CD4-positive, alpha-beta T cell treated with Interleukin-6 for 4 hours (primary cell): ENCODE data around the gene PDLIM5.
"Not testable (repeated sequence)": the region's sequence is repeated elsewhere in the genome, so short reads cannot be mapped to it uniquely, and the experiment has no call there.

Experiments
- DNase-seq: peaks from one replicate; pipeline ENCODE4 v3.0.0-alpha.2; 2020; ENCODE audit warnings: mixed read lengths

Gene PDLIM5

DNA sequence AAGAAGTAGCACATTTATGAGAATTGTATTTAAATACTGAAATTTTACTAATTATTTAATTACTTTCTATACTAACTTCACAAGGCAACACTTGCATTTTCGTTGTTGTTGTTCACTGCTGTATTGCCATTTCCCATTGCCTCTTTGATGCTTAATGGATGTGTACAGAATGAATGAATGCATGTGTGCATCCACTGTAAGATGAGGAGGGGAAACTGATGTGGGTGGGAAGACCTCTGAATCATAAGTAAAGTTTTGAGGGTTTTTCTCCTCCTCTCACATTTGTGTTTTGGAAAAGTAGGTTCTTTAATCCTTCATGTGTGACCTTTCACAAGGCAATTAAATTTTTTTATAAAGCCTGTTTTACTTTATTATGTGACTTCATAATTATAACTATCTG lies 46.8 kb downstream of the PDLIM5 start:
- no peak for DNase-seq

DNA sequence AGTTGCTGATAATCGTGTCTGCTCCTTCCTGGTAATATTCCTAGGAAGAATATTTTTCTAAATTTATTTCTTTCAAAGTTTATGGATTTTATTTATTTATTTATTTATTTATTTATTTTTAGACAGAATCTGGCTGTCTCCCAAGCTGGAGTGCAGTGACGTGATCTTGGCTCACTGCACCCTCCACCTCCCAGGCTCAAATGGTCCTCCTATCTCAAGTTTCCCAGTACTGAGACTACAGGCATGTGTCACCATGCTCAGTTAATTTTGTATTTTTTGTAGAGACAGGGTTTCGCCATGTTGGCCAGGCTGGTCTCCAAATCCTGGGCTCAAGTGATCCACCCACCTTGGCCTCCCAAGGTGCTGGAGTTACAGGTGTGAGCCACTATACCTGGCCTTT lies 48.9 kb downstream of the PDLIM5 start:
- DNase-seq = no peak

DNA sequence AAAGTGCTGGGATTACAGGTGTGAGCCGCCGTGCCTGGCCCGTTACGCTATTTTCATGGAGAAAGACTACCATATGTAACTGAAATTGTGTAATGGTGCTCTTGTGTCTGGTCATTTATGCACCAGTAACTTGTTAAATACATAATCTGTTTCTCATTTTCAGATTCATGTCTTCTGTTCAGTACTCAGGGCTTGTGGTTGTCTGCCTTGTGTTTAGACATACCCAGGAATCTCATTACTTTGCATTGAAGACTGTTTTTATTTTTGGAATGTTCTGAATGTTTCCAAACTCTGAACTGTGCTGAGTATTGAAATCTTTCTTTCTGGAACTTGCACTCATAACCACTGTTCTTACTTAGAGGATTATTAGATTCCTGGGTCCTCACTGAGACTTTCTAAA lies 52.8 kb downstream of the PDLIM5 start:
- no peak for DNase-seq

DNA sequence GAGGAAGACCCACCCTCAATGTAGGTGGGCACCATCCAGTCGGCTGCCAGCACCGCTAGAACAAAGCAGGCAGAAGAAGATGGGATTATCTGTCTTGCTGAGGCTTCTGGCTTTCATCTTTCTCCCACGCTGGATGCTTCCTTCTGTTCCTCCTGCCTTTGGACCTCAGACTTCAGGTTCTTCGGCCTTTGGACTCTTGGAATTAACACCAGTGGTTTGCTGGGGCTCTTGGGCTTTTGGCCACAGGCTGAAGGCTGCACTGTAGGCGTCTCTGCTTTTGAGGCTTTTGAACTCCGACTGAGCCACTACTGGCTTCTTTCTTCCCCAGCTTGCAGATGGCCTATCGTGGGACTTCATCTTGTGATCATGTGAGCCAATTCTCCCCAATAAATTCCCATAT lies 55.1 kb downstream of the PDLIM5 start:
- no peak for DNase-seq

DNA sequence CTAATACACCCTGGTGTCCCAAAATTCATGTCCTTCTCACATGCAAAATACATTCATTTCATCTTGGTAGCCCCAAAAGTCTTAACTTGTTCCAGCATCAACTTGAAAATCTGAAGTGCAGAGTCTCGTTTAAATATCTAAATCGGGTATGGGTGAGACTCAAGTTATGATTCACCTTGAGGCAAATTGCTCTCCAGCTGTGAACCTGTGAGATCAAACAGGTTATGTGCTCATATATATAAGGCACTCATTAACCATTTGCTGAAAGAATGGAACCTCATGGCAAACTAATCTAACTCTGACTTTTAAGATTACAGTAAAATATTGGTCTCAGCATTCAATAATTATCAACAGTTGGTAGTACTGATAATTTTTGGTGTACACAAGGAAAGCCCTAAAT lies 55.5 kb downstream of the PDLIM5 start:
- DNase-seq = no peak

DNA sequence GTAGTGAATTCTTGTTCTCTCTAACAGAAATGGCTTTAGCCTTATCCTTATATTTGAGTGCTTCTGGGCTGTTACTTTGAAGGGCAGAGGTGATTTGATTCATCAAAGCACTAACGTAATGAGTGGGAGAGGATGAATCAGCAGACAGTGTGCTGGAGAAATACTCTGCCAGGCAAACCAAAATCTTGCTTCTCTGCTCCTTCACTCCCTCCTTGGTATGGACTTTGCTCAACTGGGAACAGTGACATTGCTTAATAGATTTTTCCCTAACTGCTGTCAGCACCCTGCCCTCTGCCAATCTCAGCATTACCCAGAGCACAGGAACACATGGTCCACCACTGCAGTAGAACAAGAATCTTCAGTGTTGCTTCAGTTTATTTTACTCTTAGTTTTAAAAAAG lies 56.0 kb downstream of the PDLIM5 start:
- no peak for DNase-seq

DNA sequence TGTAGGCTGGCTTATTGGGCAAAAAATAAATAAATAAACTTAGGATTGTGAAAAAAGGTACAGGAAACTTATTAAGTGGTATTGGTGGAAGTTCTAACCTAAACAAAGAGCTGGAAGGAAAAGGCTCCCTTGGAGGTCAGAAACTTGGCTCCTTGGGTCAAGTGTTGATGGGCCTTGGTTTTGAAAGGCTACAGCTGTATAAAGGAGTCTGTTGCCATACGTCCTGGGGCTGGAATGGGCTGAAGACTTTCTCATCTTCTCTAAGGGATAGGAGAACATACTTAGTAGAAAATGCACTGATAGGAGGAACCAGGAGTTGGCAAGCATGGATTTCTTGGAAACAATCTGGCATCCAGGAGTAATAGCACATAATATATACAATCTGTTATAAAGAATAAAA lies 56.6 kb downstream of the PDLIM5 start:
- DNase-seq = no peak

DNA sequence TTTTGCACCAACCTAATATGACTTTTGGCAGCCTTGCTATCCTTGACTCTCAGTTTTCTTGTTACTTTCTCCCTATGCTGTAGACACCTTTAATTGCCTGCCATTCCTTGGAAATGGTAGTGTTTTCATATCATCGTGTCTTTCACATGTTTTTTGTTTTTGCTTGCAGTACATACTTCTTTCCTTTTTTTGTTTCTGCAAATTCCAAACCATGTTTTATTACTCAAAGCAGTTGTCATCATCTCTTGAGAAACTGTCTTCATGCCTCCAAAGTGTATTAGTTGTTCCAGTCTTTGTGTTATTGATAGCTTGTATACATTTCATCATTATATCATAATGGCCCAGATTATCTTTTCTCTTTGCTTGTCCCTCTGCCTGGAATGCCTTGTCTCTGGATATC lies 57.1 kb downstream of the PDLIM5 start:
- no peak for DNase-seq

DNA sequence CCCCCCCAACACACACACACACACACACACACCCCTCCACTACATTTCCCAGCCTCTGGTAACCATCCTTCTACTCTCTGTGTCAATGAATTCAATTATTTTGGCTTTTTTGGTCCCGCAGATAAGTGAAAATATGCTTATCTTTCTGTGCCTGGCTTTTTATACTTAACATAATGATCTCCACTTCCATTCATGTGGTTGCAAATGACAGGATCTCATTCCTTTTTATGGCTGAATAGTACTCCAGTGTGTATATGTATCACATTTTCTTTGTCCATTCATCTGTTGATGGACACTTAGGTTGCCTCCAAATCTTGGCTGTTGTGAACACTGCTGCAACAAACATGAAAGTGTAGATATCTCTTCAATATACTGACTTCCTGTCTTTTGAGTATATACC lies 59.8 kb downstream of the PDLIM5 start:
- DNase-seq = no peak

DNA sequence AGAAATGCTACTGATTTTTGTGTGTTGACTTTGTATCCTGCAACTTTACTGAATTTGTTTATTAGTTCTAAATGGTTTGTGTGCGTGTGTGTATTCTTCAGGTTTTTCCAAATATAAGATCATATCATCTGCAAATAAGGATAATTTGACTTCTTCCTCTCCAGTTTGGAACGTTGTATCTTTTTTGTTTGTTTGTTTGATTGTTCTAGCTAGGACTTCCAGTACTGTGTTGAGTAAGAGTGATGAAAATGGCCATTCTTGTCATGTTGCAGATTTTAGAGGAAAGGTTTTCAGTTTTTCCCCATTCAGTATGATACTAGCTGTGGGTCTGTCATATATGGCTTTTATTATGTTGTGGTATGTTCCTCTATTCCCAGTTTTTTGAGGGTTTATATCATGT lies 61.8 kb downstream of the PDLIM5 start:
- not testable (repeated sequence) for DNase-seq

DNA sequence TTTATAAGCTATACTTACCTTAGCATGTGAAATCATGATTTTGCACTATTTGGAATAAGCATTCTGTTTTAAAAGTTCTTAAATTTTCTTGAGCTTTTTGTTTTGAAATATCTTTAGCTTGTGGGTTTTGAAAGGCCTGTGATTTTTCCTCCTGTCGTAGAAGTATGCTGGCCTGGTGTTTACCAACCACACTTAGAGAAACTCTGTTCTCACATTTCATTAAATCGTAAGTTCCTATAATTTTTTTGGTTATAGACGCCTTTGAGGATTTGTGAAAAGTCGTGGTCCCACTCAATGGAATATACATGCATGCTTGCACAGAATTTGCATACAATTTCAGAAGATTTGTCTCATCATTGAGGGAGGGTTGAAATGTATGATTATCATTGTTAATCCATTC lies 63.6 kb downstream of the PDLIM5 start:
- DNase-seq = no peak

DNA sequence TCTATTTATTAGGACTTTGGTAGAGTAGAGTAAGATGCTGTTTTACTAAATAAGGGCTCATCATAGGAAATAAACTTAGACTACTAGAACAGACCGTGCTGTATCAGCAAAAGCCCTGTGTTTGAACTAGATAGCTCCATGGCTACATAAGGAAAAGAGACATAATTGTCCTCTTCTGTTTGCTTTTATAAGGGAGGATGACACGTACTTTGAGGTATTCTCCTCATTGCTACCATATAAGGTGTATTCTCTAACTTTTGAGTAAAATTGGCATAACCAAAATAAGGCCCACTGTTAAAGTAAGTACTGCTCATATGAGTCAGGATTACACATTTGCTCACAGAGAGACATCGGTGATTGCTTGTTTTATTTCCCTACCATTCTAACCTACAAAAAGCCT lies 64.3 kb downstream of the PDLIM5 start:
- no peak for DNase-seq

DNA sequence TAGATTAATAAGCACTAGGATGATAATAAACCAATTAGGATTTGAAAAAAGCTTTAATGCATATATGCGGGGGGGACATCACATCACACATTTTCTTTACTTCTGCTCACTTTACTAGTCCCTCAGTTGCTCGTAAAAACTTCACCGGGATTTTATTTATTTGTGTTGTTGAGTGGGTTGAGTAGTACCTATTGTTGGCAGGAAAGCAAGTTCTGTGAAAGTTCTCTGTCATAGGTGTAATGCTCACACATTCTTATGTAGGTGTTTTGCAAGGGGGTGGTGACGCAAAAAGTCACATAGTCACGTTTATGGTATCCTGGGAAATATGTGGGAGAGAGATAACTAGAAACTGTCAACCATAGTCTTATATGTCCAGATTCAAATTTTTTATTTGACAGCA lies 65.3 kb downstream of the PDLIM5 start:
- no peak for DNase-seq

DNA sequence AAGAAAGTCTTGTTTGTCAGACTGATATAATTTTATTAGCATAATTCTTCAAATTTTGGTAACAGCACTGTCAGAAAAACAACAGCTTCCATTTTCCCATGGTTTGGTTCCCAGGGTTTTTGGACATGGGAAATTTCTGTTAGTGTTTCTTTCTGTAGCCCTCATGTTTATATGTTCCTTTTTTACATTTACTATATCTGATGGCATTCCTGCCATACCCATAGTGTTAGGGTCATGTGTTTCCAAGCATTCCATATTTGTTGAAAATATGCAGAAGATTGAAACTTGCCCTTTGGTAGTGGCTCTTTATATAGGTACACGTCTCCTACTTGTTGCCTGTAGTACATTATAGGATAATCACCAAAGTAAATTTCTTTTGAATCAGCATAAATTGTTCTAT lies 65.8 kb downstream of the PDLIM5 start:
- no peak for DNase-seq

DNA sequence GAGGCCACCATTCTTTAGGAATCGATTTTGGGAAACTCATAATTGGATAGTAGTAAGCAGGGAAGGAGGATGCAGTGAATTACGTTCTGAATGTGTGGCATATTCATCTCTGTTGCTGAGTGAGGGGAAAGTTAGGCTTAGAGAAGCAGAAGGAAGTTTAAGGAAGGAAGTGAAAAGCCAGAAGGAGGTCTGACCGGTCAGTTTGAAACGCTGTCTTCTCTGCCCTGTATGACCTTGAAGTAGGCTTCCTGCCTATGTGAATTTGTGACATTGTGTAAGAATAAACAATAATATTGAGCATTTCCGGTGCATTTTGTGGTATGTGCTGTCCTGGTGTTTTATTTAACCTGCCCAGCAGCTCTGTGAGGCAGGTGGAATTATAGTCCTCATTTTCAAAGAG lies 67.3 kb downstream of the PDLIM5 start:
- no peak for DNase-seq

DNA sequence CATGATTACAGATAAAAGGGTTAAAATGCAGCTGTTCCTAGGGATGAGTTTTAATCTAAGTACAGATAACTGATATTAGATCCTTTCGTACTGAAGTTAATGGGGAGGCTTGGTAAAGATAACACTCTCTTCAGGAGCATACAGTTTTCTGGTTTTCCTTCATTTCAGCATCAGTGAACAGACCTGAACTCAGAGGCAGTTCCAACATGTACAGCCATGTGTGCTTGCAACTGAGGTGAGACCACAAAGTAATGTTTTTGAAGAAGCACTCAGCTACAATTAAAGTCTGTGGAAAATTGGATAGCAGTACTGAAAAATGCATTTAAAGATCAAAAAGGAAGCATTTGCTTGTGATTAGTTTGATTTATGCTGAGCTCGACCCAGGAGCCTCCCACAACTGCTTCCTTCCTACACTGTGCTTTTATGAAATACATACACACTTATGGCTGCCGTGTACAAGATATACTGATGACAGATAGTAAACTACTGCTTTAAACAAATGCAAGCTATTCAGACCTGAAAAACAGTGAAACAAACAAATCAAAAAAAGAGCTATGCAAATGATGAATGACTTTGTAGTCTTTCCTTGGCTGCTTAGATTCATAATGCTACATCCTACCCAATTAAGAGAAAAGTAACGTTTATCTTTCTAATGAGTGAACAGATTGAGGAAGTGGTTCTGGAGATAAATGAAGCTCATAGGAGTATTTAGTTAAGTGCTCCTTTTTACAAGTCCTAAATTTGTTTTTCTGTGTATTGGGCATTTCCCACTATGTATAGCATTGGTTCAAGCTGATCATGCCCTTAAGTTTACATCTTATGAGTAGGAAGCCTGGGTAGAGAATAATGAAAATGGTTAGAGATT lies 68.4 kb downstream of the PDLIM5 start:
- DNase-seq = no peak

DNA sequence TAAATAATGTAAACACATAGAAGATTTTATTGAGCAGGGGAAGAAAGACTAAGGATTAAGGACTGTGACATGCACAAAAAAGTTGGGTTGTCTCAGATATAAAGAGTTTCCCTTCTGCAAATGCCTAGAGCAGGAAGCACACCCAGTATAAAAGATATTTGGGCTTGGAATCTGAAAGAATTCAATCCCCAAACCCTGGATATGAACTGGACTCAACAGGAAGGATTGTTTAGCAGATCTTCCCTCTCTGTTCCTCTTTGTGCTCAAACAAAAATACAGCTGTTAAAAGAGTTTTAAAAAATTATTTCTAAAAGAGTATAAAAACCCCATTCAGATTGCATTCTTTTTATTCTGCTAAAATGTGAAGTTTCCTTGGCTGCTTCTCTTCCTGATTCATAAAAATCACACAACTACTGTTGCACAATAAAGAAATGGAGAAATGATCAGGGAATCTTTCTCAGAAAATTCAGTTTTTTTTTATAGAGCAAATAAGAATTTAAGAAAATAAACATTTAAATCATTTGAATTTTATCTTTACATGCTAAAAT lies 71.4 kb downstream of the PDLIM5 start:
- no peak for DNase-seq

DNA sequence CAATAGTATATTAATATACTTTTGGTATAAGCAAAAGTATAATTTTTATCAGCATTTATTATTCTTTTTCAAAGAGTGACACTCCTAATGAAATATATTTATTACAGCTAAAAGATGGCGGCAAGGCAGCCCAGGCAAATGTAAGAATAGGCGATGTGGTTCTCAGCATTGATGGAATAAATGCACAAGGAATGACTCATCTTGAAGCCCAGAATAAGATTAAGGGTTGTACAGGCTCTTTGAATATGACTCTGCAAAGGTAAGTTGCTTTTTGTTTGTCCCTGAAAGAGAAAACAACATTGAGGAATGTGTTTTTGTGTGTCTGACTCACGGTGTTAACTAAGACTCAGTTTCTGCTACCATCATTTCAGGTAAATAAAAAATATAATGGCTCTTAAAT lies 71.9 kb downstream of the PDLIM5 start:
- DNase-seq = no peak

DNA sequence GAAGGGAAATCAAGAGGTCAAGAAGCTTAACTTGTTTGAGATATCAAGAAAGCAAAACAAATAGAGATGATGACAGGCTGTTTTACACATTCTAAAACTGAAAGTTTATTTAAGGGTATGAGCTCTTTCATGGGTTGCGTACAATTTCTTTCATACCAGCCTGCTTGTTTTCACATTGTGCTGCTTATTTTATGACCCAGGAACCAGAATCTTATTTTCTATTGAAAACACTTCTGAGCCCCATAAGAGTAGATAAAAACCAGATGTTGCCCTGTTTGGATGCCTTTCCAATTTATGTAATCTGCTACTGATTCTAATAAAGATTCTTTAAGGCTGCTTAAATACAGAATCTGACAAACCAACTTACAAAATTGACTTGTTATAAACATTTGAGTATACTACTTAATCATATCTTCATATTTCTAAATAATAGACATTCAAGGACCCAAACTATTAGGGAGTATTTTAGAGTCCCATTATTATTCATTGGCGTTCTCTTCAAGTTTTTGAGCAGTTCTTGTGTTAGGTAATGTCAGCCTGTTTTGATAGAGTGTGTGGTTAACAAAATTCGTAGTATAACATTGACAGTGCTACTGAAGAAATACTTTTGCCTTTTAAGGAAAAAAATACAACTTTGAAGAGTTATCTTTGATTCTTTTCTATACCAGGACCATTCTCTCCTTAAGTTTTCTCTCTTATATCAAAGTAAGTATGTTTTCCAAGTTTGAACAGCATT lies 74.4 kb downstream of the PDLIM5 start:
- no peak for DNase-seq

DNA sequence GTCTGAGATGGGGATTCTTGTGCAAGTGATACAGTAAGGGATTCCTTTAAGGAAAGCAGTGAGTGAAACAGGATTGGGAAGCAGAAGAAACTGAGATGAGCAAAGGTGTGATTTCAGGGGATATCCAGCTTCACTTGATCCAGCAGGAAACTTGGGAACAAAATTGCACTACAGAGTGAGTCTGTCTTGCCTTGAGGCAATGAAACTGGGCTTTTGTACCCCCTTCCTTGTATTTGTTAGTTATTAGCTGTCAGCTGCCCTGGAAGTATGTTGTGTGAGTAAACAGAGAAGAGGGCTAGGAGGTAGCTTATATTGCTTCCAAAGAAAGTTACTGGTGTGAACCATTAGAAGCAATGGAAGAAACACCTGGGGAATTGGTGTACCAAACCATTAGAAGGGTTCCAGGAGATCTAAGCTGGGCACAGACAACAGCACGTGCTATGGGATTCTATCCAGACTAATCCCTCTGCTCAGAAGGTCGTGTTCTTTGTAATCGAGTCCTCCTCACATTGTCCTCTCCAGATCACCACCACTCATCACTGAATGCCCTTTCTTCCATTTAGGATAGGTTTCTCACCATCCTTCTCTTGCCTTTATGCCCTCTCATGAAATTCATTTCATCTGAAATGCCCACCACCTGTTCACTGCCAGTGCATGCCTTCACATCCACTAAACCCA lies 76.0 kb downstream of the PDLIM5 start:
- no peak for DNase-seq

DNA sequence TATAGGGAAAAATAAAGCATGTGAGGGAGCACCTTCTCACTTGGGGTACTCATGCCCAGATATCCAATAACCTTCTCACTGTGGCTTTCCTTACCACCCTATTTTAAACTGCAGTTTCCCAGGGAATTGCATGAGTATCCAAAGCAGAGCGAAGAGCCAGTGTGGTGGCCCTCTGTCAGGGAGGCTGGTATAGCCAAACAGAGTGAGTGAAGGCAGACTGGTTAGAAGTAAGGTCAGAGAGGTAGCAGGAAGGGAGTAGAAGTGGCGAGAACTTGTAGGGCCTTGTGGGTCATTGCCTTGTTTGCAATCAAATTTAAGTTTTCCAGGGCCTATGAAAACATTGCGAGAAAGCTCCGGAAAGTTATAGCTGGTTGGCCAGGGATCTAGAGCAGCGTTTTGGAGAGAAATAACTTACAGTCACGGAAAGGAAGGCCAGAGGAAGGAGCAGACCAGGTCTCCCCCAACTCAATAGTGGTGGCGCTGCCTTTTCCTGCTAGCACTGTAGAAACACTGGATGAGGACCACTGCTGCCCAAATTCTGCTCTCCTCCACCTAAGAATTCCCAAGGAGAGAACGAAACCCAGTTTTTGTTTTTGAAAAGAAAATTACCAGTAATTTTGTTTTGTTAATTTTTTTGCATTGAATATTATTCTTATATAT lies 77.2 kb downstream of the PDLIM5 start:
- DNase-seq = no peak

DNA sequence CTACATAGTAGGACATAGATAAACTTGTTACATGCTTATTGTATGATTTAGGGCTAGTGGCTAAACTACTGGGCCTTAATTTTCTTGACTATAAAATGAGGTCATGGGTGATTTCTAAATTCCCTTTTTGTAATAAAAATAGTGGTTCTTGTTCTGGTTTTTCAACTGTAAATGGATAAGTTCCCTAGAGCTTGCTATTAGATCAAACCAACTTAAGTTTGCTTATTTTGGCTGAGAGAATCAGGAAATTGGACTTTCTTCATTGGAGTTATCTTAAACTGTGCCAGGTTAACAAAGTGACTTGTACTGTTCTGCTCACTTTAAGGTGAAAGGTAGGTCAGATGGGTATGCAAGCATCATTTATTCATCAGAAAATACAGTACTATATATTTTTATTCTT lies 78.3 kb downstream of the PDLIM5 start:
- DNase-seq = no peak
